Epithelial cell of esophagus (primary cell): ENCODE results near the gene PTPRE.
A peak's percentile ranks its signal among the peaks of the same experiment; 100 is the strongest.
"Not testable (repeated sequence)": the region's sequence is repeated elsewhere in the genome, so short reads cannot be mapped to it uniquely, and the experiment has no call there.

ENCODE experiments used
- DNase-seq: peaks from one replicate; pipeline ENCODE4 v3.0.0; 2010; ENCODE audit warnings: low read depth
- H3K4me3 ChIP-seq: 2 replicates; pipeline ENCODE4 v1.5.1; 2011; ENCODE audit warnings: mild to moderate bottlenecking, low read length, control low read depth
- CTCF ChIP-seq: IDR thresholded peaks from 2 replicates; pipeline ENCODE4 v1.5.1; 2011; ENCODE audit warnings: low read depth, mild to moderate bottlenecking, low read length, control low read depth, inconsistent platforms; ENCODE audit not compliant: insufficient read depth; ENCODE audit errors: missing control alignments

The PTPRE gene

GRCh38 chr10:128086003-128086863, 179.3 kb downstream of the PTPRE start:
- no peak overlapping the region for H3K4me3 ChIP-seq
- TF ChIP-seq CTCF = no peak
- DNase-seq = peak; percentile 36

DNA sequence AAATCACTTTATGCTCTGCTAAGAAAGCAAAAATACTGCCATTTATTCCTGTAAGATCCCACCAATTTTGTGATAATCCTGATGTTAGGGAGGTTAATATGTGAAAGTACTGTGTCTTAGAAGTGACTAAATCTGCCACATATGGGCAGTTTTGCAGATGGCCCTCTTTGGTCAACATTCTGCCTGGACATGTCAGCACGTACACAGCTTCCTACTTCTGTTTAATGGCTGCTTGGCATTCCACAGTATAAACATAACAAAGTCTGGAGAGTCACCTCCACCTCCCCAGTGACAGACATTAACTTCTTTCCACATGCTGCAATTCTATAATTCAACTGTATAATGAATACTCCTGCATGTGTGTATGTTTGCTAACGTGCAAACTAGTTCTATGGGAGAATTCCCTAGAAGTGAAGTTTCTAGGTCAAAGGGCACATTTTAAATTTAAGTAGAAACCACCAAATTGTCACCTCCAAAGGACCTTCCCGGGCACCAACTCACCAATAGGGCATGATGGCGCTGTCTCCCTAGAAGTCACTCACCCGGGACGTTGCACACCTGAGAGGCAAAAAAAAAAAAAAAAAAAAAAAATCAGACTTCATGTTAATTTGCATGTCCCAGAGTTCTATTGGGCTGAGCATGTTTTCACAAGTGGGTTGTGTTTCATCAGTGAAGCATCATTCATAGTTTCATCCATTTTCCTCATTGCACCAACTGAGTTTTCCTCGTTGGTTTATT, 180.4 kb downstream of the PTPRE start:
- peak; percentile 38 for DNase-seq
- no peak for TF ChIP-seq CTCF
- no peak overlapping the region for H3K4me3 ChIP-seq

GRCh38 chr10:128087884-128088709, 181.2 kb downstream of the PTPRE start:
- TF ChIP-seq CTCF = peak; percentile 31
- DNase-seq = peak; percentile 27
- H3K4me3 ChIP-seq = no peak overlapping the region

DNA sequence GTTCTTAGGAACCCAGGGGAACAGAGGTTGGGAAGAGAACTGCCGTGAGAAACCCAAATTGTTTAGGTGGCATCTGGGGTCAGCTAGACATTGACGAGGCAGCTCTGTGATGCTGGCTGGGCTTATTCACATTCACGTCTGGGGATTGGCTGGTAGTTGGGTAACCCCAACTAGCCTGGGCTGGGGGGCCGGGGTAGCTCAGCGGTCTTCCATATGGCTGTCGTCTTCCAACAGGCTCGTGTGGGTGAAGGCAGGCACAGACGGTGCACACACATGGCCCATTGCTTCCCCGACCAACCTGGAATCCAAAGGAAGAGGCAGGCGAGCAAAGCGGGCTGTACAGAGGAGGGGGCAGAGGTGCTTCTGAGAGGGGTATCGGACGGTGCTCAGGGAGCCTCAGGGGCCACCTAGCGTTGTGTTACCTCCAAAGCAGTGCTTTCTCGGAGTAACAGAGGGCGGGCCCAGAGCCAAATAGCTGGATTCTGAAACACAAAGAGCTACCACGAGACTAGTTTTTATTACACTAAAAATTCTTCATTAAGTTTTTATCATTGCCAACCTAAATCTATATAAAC, 184.8 kb downstream of the PTPRE start:
- TF ChIP-seq CTCF = no peak
- no peak overlapping the region for H3K4me3 ChIP-seq
- DNase-seq = no peak

- H3K4me3 ChIP-seq = no peak overlapping the region
- no peak for DNase-seq
- no peak for TF ChIP-seq CTCF
Measured at GRCh38 chr10:128092454-128092853, 185.6 kb downstream of the PTPRE start.

DNA sequence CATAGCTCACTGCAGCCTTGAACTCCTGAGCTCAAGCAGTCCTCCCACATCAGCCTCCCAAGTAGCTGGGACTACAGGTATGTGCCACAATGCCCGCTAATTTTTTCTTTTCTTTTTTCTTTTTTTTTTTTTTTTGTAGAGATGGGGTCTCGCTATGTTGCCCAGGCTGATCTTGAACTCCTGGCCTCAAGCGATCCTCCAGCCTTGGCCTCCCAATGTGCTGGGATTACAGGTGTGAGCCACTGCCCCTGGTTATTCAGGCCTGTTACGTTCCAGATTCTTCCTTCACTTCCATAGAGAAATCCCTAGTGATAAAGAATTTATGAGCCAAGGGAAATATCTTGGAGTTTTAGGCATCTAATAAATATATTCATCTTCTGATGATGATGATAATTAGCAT, 187.7 kb downstream of the PTPRE start:
- not testable (repeated sequence) for DNase-seq, H3K4me3 ChIP-seq
